ENCODE results near the gene SLC9A9.
"Not testable (repeated sequence)": the region's sequence is repeated elsewhere in the genome, so short reads cannot be mapped to it uniquely, and the experiment has no call there.

The SLC9A9 gene

GRCh38 chr3:143847787-143848631 is at the start of gene SLC9A9:
SLC9A9 (minus strand) TSS chr3:143848468; CDS start chr3:143848322, 146 bp downstream.
- peak; percentile 74 for DNase-seq

DNA sequence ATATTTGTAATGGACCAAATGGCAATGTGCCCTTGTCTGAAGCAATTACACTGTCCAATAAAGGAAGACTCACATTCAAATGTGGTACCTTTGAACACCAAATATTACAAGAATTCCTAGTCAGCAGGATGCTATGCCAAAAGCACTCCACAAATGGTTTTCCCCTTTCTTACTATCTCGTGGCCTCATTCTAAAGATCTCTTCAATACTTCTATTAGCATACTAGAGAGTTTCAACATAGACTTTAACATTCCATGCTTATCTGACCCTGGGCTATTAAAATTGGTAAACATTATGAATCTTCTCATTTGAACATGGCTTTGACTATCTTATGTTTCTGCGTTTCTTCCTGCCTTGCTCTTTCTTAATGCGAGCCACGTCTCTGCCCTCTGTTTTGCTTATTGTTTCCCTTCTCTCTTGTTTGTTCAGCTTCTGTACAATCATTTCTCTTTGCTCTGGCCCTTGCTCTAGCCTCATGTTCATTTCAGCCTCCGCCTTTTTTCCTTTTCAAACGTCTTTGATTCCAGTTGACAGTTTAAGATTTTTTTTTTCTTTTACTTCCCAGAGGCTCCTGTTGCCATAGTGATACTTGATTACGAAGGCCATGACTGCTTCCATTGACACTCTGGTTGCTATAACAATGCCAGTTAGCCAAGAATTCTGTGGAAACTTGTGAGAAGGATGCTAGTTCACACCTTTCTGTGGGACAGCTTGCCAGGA is 49.5 kb upstream of the SLC9A9 start:
- no peak for DNase-seq

GRCh38 chr3:143896486-143896885 is 48.2 kb upstream of the SLC9A9 start:
- no peak for DNase-seq

DNA sequence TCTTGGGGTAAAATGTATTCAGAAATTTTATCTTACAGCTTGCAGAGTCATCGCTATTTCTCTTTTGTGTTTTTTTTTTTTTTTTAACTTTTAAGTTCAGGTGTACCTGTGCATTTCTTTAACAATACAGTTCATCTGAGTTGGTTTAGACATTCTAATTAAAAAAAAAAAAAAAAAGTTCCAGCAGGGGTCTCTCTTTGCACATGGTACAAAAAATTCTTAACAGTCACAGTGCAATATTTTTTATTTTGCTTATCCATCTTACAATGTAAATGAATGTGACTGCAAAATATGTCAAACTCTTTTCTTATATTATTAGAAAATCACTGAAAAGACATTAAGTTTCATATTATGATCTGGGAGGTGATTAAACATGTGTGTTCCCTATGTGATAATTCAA is 47.5 kb upstream of the SLC9A9 start:
- DNase-seq = peak; percentile 68

GRCh38 chr3:143888846-143889245 is 40.6 kb upstream of the SLC9A9 start:
- DNase-seq = no peak

GRCh38 chr3:143888166-143888565 is 39.9 kb upstream of the SLC9A9 start:
- DNase-seq = no peak

DNA sequence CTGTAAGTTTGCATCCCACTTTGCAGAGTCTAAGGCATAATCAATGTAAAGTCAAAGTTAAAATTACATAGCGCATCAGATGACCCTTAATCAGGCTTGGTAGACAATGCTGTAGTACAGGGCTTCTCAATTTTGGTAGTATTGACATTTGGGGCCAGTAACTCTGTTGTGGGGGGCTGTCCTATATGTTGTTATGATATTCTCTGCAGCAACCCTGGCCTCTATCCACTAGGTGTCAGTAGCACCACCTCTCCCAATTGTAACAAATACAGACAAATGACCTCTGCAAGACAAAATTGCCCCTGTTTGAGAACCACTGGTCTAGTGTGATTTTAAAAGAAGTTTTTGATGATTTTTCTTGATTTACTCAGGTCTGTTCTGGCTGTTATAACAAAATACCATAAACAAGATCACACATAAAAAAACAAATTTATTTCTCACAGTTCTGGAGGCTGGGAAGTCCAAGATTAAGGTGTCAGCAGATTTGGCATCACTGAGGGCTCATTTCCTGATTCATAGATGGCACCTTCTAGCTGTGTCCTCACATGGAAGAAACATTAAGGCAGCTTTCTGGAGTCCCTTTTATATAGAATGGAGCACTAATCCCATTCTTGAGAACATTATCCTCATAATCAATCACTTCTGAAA is 37.6 kb upstream of the SLC9A9 start:
- DNase-seq = peak; percentile 58

- DNase-seq = no peak
These were observed 36.6 kb upstream of the SLC9A9 start for GRCh38 chr3:143884861-143885260.

DNA sequence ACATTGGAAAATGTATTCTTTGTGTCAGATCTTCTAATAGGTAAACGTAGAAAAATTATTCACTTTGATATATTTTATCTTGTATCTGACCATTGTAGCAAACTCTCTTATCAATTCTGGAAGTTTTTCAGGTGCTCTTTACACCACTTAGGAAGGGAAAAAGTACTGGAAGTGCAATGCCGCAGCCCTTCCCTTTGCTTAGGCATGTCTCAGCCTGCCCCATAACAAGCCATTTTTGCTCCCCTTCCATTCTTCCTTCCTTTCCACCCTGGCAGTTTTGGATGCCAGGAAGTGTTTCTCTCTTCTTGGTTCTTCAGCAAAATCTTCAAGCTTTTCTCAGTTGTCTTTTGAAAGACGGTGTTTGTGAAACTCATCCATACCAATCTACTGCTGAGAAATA is 34.9 kb upstream of the SLC9A9 start:
- DNase-seq = no peak

GRCh38 chr3:143881095-143881494 is 32.8 kb upstream of the SLC9A9 start:
- DNase-seq = no peak

- DNase-seq = peak; percentile 71
These were observed 27.3 kb upstream of the SLC9A9 start for GRCh38 chr3:143875546-143875945.

DNA sequence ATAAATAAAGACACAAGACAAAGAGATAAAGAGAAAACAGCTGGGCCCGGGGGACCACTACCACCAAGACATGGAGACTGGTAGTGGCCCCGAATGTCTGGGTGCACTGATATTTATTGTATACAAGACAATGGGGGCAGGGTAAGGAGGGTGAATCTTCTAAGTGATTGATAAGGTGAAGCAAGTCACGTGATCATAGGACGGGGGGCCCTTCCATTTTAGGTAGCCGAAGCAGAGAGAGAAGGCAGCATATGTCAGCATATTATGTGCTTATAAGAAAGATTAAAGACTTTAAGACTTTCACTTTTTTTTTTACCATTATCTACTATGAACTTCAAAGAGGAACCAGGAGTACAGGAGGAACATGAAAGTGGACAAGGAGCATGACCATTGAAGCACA is 25.3 kb upstream of the SLC9A9 start:
- DNase-seq = not testable (repeated sequence)

GRCh38 chr3:143865302-143865701 is 17.0 kb upstream of the SLC9A9 start:
- DNase-seq = no peak

- DNase-seq = peak; percentile 68
These were observed 11.4 kb upstream of the SLC9A9 start for GRCh38 chr3:143859465-143860203.

- no peak for DNase-seq
These were observed 8.1 kb upstream of the SLC9A9 start for GRCh38 chr3:143856252-143856970.

GRCh38 chr3:143855183-143855582 is 6.9 kb upstream of the SLC9A9 start:
- no peak for DNase-seq

DNA sequence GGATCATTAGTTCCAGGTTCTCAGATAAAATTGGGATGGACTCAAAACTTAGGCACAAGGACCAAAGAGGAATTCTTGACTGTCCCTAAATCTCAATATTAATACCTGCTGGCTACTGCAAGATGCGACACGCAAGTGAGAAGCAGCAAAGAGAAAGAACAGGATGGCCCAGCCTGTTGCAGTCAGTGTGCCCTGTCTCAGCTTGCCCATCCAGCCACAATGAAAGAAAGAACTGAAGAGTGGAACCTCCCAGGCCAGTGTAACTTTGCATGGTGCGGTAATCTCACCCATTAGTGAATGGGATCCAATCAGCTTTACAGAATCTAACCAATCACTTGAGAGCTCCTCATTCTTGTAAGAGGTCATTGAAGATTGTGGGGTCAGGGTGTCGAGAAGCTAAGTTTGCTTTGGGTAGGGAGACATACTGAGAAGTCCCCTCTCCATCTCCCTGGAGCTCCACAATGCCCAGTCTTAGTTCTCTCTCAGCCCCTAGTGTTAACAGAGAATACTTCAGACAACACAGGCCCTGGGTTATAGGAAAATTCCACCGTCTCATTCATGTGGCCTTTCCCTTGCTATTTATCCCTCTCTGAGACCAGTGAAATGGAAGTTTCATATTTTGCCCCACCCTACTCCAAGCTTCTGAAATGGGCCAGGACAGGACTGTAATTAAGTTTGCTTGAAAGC is 3.2 kb upstream of the SLC9A9 start:
- no peak for DNase-seq

GRCh38 chr3:143850877-143851276 is 2.6 kb upstream of the SLC9A9 start:
- DNase-seq = no peak

- DNase-seq = no peak
These were observed 1.7 kb upstream of the SLC9A9 start for GRCh38 chr3:143849854-143850549.

GRCh38 chr3:143848704-143849103 is 436 bp upstream of the SLC9A9 start:
- DNase-seq = no peak

DNA sequence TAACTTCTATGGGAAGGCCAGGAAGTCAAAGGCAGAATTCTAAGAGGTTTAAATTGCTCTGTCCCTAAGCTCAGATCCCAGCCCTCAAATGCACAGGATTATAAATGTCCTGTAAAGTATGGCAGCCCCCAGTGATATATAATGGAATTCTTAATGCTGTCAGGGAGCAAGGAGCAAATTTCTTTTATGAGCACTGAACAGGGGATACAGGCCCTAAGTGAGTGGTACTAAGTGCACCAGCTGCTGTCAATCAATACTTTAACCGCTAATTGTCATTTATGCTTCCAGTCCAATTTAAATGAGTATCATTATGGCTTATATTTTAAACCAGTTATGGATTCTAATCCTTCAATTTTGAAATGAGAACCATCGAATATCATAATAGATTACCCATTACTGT is 4.7 kb downstream of the SLC9A9 start:
- DNase-seq = no peak
